ENCODE results near the gene ADGRE2.
"Not testable (repeated sequence)": the region's sequence is repeated elsewhere in the genome, so short reads cannot be mapped to it uniquely, and the experiment has no call there.

ADGRE2 gene

GRCh38 chr19:14777645-14778044 is 715 bp downstream of the ADGRE2 start:
- DNase-seq, result not testable (repeated sequence)

GRCh38 chr19:14775869-14776586 is 2.3 kb downstream of the ADGRE2 start:
- DNase-seq, result no peak

- DNase-seq, result not testable (repeated sequence)
These were observed 3.0 kb downstream of the ADGRE2 start for GRCh38 chr19:14775326-14775725.

GRCh38 chr19:14774373-14774772 is 4.0 kb downstream of the ADGRE2 start:
- no peak for DNase-seq

DNA sequence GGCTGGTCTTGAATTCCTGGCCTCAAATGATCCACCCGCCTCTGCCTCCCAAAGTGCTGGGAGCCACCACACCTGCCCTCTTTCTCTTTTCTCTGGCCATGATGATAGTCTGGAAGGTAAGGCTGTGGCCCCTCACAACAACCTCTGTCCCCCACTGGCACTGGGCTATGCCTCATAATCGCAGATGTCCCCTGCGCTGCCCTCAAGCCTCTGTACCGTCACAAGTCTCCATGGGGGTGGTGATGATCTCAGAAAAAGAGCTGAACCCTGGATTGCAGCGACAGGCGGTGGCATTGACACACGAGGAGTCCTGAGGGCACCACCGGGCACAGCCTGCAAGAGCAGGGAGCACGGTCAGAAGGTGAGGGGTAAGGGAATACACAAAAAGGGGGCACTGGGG is 4.6 kb downstream of the ADGRE2 start:
- DNase-seq, result not testable (repeated sequence)

DNA sequence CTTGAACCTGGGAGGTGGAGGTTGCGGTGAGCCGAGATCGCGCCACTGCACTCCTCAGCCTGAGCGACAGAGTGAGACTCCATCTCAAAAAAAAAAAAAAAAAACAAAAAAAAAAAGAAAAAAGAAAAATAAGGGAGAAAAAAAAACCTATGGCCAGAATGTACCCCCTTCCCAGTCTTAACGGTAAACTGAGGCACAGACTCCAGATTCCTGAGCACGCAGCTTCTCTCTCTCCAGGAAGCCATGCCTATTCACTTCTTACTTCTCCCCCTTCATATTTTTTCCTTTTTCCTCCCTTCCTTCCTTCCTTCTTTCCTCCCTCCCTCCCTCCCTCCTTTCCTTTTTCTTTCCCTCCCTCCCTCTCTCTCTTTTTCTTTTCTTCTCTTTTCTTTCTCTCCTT is 5.4 kb downstream of the ADGRE2 start:
- DNase-seq, result no peak

- DNase-seq, result no peak
These were observed 5.9 kb downstream of the ADGRE2 start for GRCh38 chr19:14772467-14772866.

- DNase-seq, result no peak
These were observed 7.2 kb downstream of the ADGRE2 start for GRCh38 chr19:14770944-14771839.

DNA sequence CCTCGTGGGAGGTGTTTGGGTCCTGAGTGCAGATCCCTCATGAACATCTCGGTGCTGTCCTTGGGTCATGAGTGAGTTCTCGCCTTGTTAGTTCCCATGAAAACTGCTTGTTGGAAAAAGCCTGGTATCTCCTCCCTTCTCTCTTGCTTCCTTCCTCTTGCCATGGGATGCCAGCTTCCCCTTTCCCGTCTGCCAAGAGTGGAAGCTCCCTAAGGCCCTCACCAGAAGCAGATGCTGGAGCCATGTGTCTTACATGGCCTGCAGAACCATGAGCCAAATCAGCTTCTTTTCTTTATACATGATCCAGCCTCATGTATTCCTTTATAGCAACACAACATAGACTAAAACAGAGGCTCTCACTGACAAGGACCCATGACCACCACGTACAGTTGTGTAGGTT is 8.2 kb downstream of the ADGRE2 start:
- DNase-seq, result no peak

- no peak for DNase-seq
These were observed 9.2 kb downstream of the ADGRE2 start for GRCh38 chr19:14769201-14769600.

GRCh38 chr19:14768001-14768400 is 10.4 kb downstream of the ADGRE2 start:
- no peak for DNase-seq

DNA sequence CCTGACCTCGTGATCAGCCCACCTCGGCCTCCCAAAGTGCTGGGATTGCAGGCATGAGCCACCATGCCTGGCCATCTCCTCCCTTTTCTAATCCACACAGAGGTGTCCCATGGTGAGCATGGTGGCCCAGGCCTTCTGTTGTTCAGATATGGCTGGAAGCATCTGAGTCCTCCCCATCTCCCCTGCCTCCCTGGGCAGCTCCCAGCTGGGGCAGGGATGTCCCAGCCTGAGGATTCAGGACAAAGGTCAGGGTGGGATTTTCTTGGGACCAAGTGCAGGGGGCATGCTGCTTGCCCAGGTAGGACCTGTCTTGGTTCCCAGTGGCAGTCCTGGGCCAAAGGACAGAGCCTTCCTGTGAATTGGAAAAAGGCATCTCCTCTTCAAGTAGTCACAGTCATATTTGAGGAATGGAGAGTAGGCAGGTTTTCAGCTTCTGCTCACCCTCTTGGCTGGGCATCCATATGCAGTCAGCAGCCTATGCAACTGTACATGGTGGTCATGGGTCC is 10.8 kb downstream of the ADGRE2 start:
- DNase-seq, result no peak

DNA sequence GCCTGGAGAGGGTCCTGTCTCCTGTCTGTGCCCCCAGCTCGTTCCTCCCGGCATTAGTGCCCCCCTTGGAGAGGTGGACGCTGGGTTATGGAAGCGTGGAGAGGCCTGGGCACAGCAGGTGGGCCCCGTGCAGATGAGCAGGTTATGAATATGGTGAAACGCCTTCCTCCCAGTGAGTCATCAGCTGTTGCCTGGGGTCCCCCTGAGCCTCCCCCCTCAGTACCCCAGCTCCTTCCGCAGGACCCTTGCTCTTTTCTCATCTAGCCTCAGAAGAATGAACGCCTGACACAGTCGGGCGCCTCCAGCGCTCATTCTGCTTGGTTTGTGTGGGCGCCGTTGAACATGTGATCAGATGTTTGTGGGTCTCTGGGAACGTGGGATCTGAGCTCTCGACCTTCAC is 12.5 kb downstream of the ADGRE2 start:
- not testable (repeated sequence) for DNase-seq

DNA sequence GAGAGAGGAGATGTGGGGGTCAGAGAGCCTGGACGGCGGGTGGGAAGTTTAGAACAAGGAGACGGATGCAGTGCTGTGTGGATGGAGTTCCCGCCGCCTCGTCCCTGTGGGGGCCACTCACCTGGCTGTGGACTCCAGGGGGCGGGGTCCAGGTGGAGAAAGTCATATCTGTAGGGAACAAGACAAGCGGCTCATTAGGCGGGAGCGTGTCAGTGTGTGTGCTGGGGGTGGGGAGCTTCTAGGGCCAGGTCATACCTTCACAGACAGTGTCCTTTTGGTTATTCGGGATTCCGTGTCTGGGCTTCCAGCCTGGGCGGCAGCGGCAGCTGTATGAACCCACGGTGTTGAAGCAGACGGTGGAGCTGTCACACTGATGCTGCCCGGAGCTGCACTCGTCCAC is 13.0 kb downstream of the ADGRE2 start:
- not testable (repeated sequence) for DNase-seq

GRCh38 chr19:14764401-14764800 is 14.0 kb downstream of the ADGRE2 start:
- no peak for DNase-seq

- no peak for DNase-seq
These were observed 14.7 kb downstream of the ADGRE2 start for GRCh38 chr19:14763497-14764145.

DNA sequence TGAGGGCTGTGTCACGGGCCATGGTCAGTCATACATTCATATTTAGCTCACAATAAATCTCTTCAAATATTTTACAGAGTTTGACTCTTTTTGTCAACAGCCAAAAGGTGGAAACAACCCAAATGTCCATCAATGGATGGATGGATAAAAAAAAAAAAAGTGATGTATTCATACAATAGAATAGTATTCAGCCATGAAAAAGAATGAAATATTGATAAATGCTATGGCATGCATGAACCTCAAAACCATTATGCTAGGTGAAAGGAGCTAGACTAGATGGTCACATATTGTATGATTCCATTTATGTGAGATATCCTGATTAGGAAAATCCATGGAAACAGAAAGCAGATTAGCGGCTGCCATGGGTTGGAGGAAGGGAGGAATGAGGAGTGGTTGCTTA is 16.2 kb downstream of the ADGRE2 start:
- DNase-seq, result no peak

DNA sequence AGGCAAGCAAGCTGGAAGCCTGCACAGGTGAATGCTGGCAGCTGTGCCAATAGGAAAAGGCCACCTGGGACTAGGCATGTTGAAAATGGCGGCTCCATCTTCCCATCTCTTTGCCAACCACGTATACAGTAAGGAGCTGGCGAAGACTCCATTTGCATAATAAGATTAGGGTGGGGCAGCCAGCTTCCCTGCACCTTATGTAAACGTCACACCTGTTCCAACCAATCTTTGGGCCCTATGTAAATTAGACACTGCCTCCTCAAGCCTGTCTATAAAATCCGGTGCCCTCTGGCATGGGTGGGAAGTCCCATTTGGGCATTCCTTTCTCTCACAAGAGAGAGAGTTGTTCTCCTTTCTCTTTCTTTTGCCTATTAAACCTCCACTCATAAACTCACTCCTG is 16.8 kb downstream of the ADGRE2 start:
- no peak for DNase-seq

DNA sequence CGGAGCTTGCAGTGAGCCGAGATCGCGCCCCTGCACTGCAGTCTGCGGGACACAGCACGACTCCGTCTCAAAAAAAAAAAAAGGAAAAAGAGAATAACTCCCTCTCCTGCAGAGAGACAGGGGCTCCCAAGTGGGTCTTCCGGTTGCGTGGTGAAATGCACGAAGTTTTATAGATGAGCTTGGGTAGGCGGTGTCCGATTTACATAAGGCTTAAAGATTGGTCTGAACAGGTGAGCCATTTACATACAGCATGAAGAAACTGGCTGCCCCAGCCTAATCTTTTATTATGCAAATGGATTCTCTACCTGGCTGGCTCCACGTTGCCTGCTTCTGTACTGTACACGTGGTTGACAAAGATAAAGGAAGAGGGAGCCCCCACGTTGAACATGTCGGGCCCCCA is 19.5 kb downstream of the ADGRE2 start:
- no peak for DNase-seq

DNA sequence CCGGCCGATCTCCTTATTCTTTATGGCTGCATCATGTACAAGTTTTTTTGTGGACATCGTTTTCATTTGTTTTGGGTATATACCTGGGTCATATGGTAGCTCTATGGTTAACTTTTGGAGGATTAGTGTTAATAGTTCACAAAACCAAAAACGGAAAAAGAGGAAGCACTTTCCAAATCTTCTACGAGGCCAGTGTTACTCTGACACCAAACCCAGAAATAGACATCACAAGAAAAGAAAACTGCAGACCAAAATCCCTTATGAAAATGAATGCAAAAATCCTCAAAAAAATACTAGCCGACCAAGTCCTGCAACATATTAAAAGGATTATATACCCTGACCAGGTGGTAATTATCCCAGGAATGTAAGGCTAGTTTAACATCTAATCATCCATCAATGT is 29.8 kb downstream of the ADGRE2 start:
- no peak for DNase-seq

DNA sequence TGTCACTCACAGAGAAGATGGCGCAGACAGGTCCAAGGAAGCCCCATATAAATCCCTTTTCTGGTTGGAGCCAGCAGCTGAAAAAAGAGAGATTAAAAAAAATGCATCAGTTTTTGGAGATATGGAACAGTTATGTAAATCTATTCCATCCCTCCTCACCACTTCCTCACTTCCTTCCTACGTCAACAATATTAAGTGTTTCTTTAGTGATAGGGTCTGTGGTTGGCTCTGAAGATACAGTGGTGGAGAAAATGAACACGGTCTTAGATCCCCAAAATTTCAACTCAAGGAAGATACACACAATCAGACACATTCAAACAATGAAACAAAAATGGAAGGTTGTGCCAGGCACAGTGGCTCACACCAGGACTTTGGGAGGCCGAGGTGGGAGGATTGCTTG is 31.5 kb downstream of the ADGRE2 start:
- DNase-seq, result no peak

GRCh38 chr19:14735915-14736314 is 42.4 kb downstream of the ADGRE2 start:
- no peak for DNase-seq

DNA sequence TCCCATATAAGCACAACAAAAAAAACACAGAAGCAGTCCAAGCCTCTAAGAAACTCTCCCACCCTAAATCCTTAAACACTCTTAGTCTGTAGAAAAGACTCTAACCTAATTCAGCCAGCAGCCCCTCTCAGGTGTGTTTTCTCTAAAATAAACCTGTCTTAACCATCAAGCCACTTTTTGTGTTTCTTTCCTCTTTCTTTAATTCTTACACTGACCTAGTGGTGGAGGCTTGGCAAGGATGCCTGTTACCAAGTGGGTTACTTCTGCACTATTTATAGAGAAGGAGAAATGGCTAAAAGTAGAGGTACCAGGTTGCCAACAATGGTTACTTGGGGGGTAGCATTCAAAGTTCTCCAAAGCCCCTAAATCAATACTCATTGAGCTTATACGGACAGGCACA is 44.8 kb downstream of the ADGRE2 start:
- DNase-seq, result no peak

GRCh38 chr19:14732510-14732909 is 45.9 kb downstream of the ADGRE2 start:
- no peak for DNase-seq

Measured in activated CD4-positive, alpha-beta T cell treated with anti-CD3 and anti-CD28 coated beads, Interleukin-2, amount 50 U/mL, for 4 hours (primary cell).